ENCODE results near the gene TSPEAR.

DNA sequence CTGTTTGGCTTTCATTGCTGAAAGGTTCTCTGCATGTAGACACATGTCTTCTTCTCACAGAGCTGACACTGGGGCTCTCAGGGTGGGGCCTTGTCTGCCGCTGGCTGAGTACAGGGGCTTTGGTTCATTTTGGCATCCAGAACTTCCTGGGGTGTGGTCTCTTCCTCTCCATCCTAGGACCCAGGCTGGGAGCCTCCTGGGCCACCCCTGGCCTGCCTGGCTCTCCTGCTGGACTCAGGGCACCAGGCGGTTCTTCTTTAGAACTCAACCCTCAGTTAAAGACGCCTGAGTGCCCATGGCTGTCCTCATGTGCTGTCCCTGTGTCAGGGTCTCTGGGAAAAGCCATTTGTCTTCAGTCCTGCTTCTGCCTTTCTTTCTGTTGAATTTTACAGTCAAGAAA, 125.5 kb downstream of the TSPEAR start:
- TF ChIP-seq POLR2A (IDR thresholded peaks at IDR 0.05; ENCODE audit: low read depth, low read length) (no peak), POLR2AphosphoS5 (IDR thresholded peaks at IDR 0.05; ENCODE audit: low read depth, low read length) (no peak), PAX5 (IDR thresholded peaks at IDR 0.05; ENCODE audit: insufficient read depth, low read length, severe bottlenecking) (no peak), SPI1 (IDR thresholded peaks at IDR 0.05; ENCODE audit: low read depth, low read length) (no peak)
